Keratinocyte (primary cell): ENCODE data around the gene ZNF735. TPM values are rescaled to one million over a fixed set of nuclear protein-coding genes. Genes with fewer than 3 reads are reported as not detected.
"Not testable (repeated sequence)": the region's sequence is repeated elsewhere in the genome, so short reads cannot be mapped to it uniquely, and the experiment has no call there.

Experiments used
- DNase-seq: peaks from one replicate; pipeline ENCODE4 v3.0.0-alpha.2; 2011; ENCODE audit warnings: low read depth, missing footprints, low spot score
- FAIRE-seq: peaks from 2 replicates; lab custom pipeline; 2011; peaks lifted over from hg19 to GRCh38; lab: Jason Lieb, UNC
- H2AFZ ChIP-seq: 2 replicates; pipeline ENCODE4 v1.6.0; 2012; ENCODE audit warnings: low read length, control low read depth, inconsistent platforms; ENCODE audit not compliant: control insufficient read depth
- H3K27ac ChIP-seq: 2 replicates; pipeline ENCODE4 v1.5.1; 2011; ENCODE audit warnings: low read length; ENCODE audit not compliant: control insufficient read depth, insufficient read depth
- H3K27me3 ChIP-seq: 3 replicates; pipeline ENCODE4 v1.6.0; 2011; ENCODE audit warnings: low read length; ENCODE audit not compliant: control insufficient read depth, insufficient read depth; ENCODE audit errors: extremely low read depth
- H3K36me3 ChIP-seq, 2 experiments: 2 replicates in 1 of 2; 3 replicates in 1 of 2; pipeline ENCODE4 v1.5.1; 2011; ENCODE audit warnings: low read length in 2 of 2, mild to moderate bottlenecking in 1 of 2; ENCODE audit not compliant: control insufficient read depth in 2 of 2, insufficient read depth in 2 of 2; ENCODE audit errors: extremely low read depth in 1 of 2
- H3K4me1 ChIP-seq: 3 replicates; pipeline ENCODE4 v1.5.1; 2011; ENCODE audit warnings: low read length; ENCODE audit not compliant: control insufficient read depth, insufficient read depth; ENCODE audit errors: extremely low read depth
- H3K4me2 ChIP-seq: 3 replicates; pipeline ENCODE4 v1.6.0; 2011; ENCODE audit warnings: low read depth, low read length; ENCODE audit not compliant: control insufficient read depth, insufficient read depth; ENCODE audit errors: extremely low read depth
- H3K4me3 ChIP-seq, 3 experiments: fragments of 200-600 bp in 1 of 3; sonication (generic) in 1 of 3; 2 replicates in 2 of 3; 3 replicates in 1 of 3; pipeline ENCODE4 v1.5.1; 2011 to 2016; ENCODE audit warnings: low read length in 3 of 3, mild to moderate bottlenecking in 3 of 3, control low read depth in 2 of 3, inconsistent platforms in 1 of 3, low read depth in 1 of 3, mixed read lengths in 1 of 3, mixed run types in 1 of 3, moderate library complexity in 1 of 3; ENCODE audit not compliant: control insufficient read depth in 2 of 3, insufficient read depth in 2 of 3; ENCODE audit errors: extremely low read depth in 1 of 3
- H3K79me2 ChIP-seq: 2 replicates; pipeline ENCODE4 v1.6.0; 2012; ENCODE audit warnings: low read length; ENCODE audit not compliant: control insufficient read depth, insufficient read depth
- H3K9ac ChIP-seq: 3 replicates; pipeline ENCODE4 v1.6.0; 2011; ENCODE audit warnings: low read length; ENCODE audit not compliant: control insufficient read depth, insufficient read depth; ENCODE audit errors: extremely low read depth
- H3K9me1 ChIP-seq: 3 replicates; pipeline ENCODE4 v1.6.0; 2011; ENCODE audit warnings: low read length; ENCODE audit not compliant: control insufficient read depth, insufficient read depth; ENCODE audit errors: extremely low read depth
- H3K9me3 ChIP-seq: 2 replicates; pipeline ENCODE4 v1.5.1; 2012; ENCODE audit warnings: low read depth, low read length; ENCODE audit not compliant: control insufficient read depth
- H4K20me1 ChIP-seq: 3 replicates; pipeline ENCODE4 v1.6.0; 2011; ENCODE audit warnings: low read length; ENCODE audit not compliant: control insufficient read depth, insufficient read depth; ENCODE audit errors: extremely low read depth
- EZH2 ChIP-seq: IDR thresholded peaks from one replicate; pipeline ENCODE4 v1.6.1; 2012; ENCODE audit warnings: inconsistent platforms, mild to moderate bottlenecking, low read length, moderate library complexity
- dilution Hi-C: fragments of 300-500 bp; cut with MboI; formaldehyde crosslinking; loops from one replicate; pipeline ENCODE4 v1.7.0; 2020; ENCODE audit warnings: low sequenced_read_pairs; ENCODE audit not compliant: extremely low pct_ligation_motif_present
- polyA plus RNA-seq, 5 experiments: library from polyadenylated mRNA; depleted of rRNA in 3 of 5; stranded (reverse) in 3 of 5; stranded (forward) in 1 of 5; unstranded in 1 of 5; fragments of >200 nt; gene quantifications; 1 replicate in 1 of 5; 2 replicates in 3 of 5; 3 replicates in 1 of 5; pipeline versions ENCODE4 v1.2.1 to v1.2.3, GENCODE V29; 2011 to 2012; ENCODE audit warnings: missing spikeins in 2 of 5, low read depth in 1 of 5, low replicate concordance in 1 of 5
- TF ChIP-seq, protein P1 (sequence below), 3 experiments: IDR thresholded peaks in 1 of 3; conservative IDR thresholded peaks in 1 of 3; optimal IDR thresholded peaks in 1 of 3; 2 replicates in 2 of 3; 3 replicates in 1 of 3; pipeline versions ENCODE3 to v1.5.1; 2011; ENCODE audit warnings: low read length in 3 of 3, mild to moderate bottlenecking in 3 of 3, moderate library complexity in 2 of 3, control low read depth in 1 of 3, inconsistent platforms in 1 of 3; ENCODE audit not compliant: insufficient read depth in 2 of 3; ENCODE audit errors: extremely low read depth in 1 of 3

Gene ZNF735
- polyA plus RNA-seq, 1 donor (not counting 4 experiments of a cell fraction or from before 2014, with no cell fraction given) = not detected

- Histone ChIP-seq H2AFZ (no peak overlapping the region), H3K9me1 (no peaks in the 10 kb centered on the region), H3K4me1 (no peaks in the 10 kb centered on the region), H3K36me3 (no peaks in the 10 kb centered on the region), H3K4me2 (no peak overlapping the region), H4K20me1 (no peaks in the 10 kb centered on the region), H3K79me2 (no peaks in the 10 kb centered on the region), H3K4me3 (no peak overlapping the region), H3K9me3 (no peaks in the 10 kb centered on the region), H3K27me3 (no peaks in the 10 kb centered on the region), H3K27ac (no peak overlapping the region), H3K9ac (no peak overlapping the region)
- TF ChIP-seq, protein P1, sequence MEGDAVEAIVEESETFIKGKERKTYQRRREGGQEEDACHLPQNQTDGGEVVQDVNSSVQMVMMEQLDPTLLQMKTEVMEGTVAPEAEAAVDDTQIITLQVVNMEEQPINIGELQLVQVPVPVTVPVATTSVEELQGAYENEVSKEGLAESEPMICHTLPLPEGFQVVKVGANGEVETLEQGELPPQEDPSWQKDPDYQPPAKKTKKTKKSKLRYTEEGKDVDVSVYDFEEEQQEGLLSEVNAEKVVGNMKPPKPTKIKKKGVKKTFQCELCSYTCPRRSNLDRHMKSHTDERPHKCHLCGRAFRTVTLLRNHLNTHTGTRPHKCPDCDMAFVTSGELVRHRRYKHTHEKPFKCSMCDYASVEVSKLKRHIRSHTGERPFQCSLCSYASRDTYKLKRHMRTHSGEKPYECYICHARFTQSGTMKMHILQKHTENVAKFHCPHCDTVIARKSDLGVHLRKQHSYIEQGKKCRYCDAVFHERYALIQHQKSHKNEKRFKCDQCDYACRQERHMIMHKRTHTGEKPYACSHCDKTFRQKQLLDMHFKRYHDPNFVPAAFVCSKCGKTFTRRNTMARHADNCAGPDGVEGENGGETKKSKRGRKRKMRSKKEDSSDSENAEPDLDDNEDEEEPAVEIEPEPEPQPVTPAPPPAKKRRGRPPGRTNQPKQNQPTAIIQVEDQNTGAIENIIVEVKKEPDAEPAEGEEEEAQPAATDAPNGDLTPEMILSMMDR (optimal IDR thresholded peaks at IDR 0.05 in 1 of 3, IDR thresholded peaks at IDR 0.05 in 1 of 3, conservative IDR thresholded peaks at IDR 0.05 in 1 of 3; ENCODE audit: extremely low read depth in 1 of 3, insufficient read depth in 2 of 3, low read length in 3 of 3) = no peak
- no peak for TF ChIP-seq EZH2
- dilution Hi-C loops = no loop called here
- DNase-seq (no peak), FAIRE-seq (no peak)
Observed at GRCh38 chr7:64223366-64223765, 16.4 kb downstream of the ZNF735 start.

DNA sequence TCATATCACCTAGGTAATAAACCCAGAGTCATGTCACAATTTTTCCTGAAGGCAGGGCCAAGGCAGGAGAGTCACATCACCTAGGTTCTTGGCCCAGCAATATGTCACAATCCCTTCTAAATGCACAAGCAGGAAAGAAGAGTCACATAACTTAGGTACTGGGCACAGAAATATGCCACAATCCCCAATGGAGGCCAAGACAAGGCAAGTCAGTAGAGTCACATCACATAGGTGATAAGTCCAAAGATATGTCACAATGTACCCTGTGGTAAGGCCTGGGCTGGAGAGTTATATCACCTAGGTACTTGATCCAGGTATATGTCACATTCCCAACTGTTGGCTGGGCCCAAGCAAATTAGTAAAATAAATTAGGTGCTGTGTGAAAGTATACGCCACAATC, 21.2 kb downstream of the ZNF735 start, which contains the start of gene ZNF679:
Gene ZNF679 (plus strand): TSS at position 301 of the 400 bp plus-strand sequence. CDS start 20,644 bp downstream, outside the sequence.
- H2AFZ ChIP-seq, H3K27me3 ChIP-seq, H3K36me3 ChIP-seq, H3K4me3 ChIP-seq, H3K9ac ChIP-seq, H3K79me2 ChIP-seq, DNase-seq, H3K9me3 ChIP-seq, H4K20me1 ChIP-seq, H3K4me2 ChIP-seq, FAIRE-seq, H3K9me1 ChIP-seq, H3K27ac ChIP-seq, dilution Hi-C loops, H3K4me1 ChIP-seq: not testable (repeated sequence)

DNA sequence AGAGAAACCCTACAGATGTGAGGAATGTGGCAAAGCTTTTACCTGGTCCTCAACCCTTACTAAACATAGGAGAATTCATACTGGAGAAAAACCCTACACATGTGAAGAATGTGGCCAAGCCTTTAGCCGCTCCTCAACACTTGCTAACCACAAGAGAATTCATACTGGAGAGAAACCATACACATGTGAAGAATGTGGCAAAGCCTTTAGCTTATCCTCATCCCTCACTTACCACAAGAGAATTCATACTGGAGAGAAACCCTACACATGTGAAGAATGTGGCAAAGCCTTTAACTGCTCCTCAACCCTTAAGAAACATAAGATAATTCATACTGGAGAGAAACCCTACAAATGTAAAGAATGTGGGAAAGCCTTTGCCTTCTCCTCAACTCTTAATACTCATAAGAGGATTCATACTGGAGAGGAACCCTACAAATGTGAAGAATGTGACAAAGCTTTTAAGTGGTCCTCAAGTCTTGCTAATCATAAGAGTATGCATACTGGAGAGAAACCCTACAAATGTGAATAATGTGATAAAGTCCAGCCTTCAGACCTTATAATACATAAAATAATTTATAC, 59.4 kb downstream of the ZNF735 start:
- no peak for FAIRE-seq
- Histone ChIP-seq H3K9ac (no peak overlapping the region), H3K27me3 (no peaks in the 10 kb centered on the region), H3K9me1 (no peaks in the 10 kb centered on the region), H3K27ac (no peak overlapping the region), H3K4me2 (no peak overlapping the region), H2AFZ (no peak overlapping the region), H3K36me3 (no peaks in the 10 kb centered on the region), H3K4me1 (no peaks in the 10 kb centered on the region), H3K4me3 (no peak overlapping the region), H3K9me3 (no peaks in the 10 kb centered on the region), H4K20me1 (no peaks in the 10 kb centered on the region), H3K79me2 (no peaks in the 10 kb centered on the region)
- no peak for TF ChIP-seq EZH2
- TF ChIP-seq, protein P1 (optimal IDR thresholded peaks at IDR 0.05 in 1 of 3, IDR thresholded peaks at IDR 0.05 in 1 of 3, conservative IDR thresholded peaks at IDR 0.05 in 1 of 3; ENCODE audit: extremely low read depth in 1 of 3, insufficient read depth in 2 of 3, low read length in 3 of 3) = no peak
- DNase-seq = no peak
- dilution Hi-C loops = no loop called here
